Measurements from ENCODE around the gene GARRE1.
"Not testable (repeated sequence)": the region's sequence is repeated elsewhere in the genome, so short reads cannot be mapped to it uniquely, and the experiment has no call there.

GRCh38 chr19:34216745-34217219 is 37.6 kb upstream of the GARRE1 start:
- not testable (repeated sequence) for TF ChIP-seq POLR2AphosphoS5, CTCF, POLR2A (IDR thresholded peaks at IDR 0.05)

All from transverse colon (tissue), 4 donors.